Activated naive CD4-positive, alpha-beta T cell (primary cell): Measurements from ENCODE around the gene EHF.

Experiments
- DNase-seq, 4 experiments: peaks; one replicate each; lab custom pipeline; 2025; lab: John Stamatoyannopoulos, UW

Gene EHF

GRCh38 chr11:34602245-34602644 is 18.6 kb upstream of the EHF start:
- DNase-seq = no peak

- no peak for DNase-seq
Measured at GRCh38 chr11:34603129-34604001, 17.5 kb upstream of the EHF start.

GRCh38 chr11:34604145-34604544 is 16.7 kb upstream of the EHF start:
- DNase-seq = no peak

- DNase-seq = no peak
Measured at GRCh38 chr11:34604911-34605310, 16.0 kb upstream of the EHF start.

GRCh38 chr11:34605481-34606325 is 15.2 kb upstream of the EHF start:
- no peak for DNase-seq

- DNase-seq = no peak
Measured at GRCh38 chr11:34606326-34607120, 14.4 kb upstream of the EHF start.

GRCh38 chr11:34609187-34609751 is 11.6 kb upstream of the EHF start:
- DNase-seq = no peak

- no peak for DNase-seq
Measured at GRCh38 chr11:34609850-34610249, 11.0 kb upstream of the EHF start.

GRCh38 chr11:34610324-34611041 is 10.4 kb upstream of the EHF start:
- DNase-seq = no peak

GRCh38 chr11:34613015-34613414 is 7.9 kb upstream of the EHF start:
- DNase-seq = no peak

- no peak for DNase-seq
Measured at GRCh38 chr11:34613552-34614056, 7.3 kb upstream of the EHF start.

GRCh38 chr11:34614344-34615104 is 6.4 kb upstream of the EHF start:
- no peak for DNase-seq

GRCh38 chr11:34616086-34616485 is 4.8 kb upstream of the EHF start:
- no peak for DNase-seq

- no peak for DNase-seq
Measured at GRCh38 chr11:34616830-34617504, 3.9 kb upstream of the EHF start.

- DNase-seq = no peak
Measured at GRCh38 chr11:34618406-34618805, 2.5 kb upstream of the EHF start.

- no peak for DNase-seq
Measured at GRCh38 chr11:34619062-34619516, 1.8 kb upstream of the EHF start.

GRCh38 chr11:34620202-34620601 is 691 bp upstream of the EHF start:
- no peak for DNase-seq

- no peak for DNase-seq
Measured at GRCh38 chr11:34621876-34622275, 983 bp downstream of the EHF start.

GRCh38 chr11:34623463-34623862 is 2.6 kb downstream of the EHF start:
- no peak for DNase-seq

GRCh38 chr11:34624069-34624468 is 3.2 kb downstream of the EHF start:
- DNase-seq = no peak
